OCI-LY3 (cell line): ENCODE measurements around the gene NAB2.

Experiments
- H2AFZ ChIP-seq: fragments of 200-600, 300-600 bp; shearing (Covaris generic); 2 replicates; pipeline ENCODE4 v1.6.0; 2014; ENCODE audit warnings: antibody characterized with exemption, low read depth, low read length
- H3K27ac ChIP-seq: fragments of 200-600, 300-600 bp; sonication (generic); 2 replicates; pipeline ENCODE4 v1.5.1; 2014; ENCODE audit warnings: mild to moderate bottlenecking, low read length, moderate library complexity, mixed read lengths
- H3K27me3 ChIP-seq: fragments of 200-600, 300-600 bp; sonication (generic); 2 replicates; pipeline ENCODE4 v1.6.1; 2014; ENCODE audit warnings: low read depth, low read length, mixed read lengths
- H3K36me3 ChIP-seq: fragments of 200-600, 300-600 bp; sonication (generic); replicated peaks from 2 replicates; pipeline ENCODE3; 2014; ENCODE audit warnings: low read depth, low read length, mixed read lengths
- H3K4me1 ChIP-seq: fragments of 300-600, 200-600 bp; sonication (generic); 2 replicates; pipeline ENCODE4 v1.6.1; 2014; ENCODE audit warnings: low read length, mixed read lengths
- H3K4me2 ChIP-seq: fragments of 200-600, 300-600 bp; sonication (generic); 2 replicates; pipeline ENCODE4 v1.6.1; 2014; ENCODE audit warnings: low read length, mixed read lengths
- H3K4me3 ChIP-seq: fragments of 300-600, 200-600 bp; sonication (generic); 2 replicates; pipeline ENCODE4 v1.5.1; 2014; ENCODE audit warnings: antibody characterized with exemption, mild to moderate bottlenecking, low read length, moderate library complexity
- H3K79me2 ChIP-seq: fragments of 300-600, 200-600 bp; shearing (Covaris generic); 2 replicates; pipeline ENCODE4 v1.6.1; 2014; ENCODE audit warnings: mild to moderate bottlenecking, low read length, mixed read lengths
- H3K9ac ChIP-seq: fragments of 300-600, 200-600 bp; shearing (Covaris generic); 2 replicates; pipeline ENCODE4 v1.6.0; 2014; ENCODE audit warnings: mild to moderate bottlenecking, low read length, moderate library complexity
- H3K9me3 ChIP-seq: fragments of 200-600, 300-600 bp; shearing (Covaris generic); 2 replicates; pipeline ENCODE4 v1.6.1; 2014; ENCODE audit warnings: low read length, mixed read lengths; ENCODE audit not compliant: insufficient read depth
- H4K20me1 ChIP-seq: fragments of 200-600, 300-600 bp; sonication (generic); 2 replicates; pipeline ENCODE4 v1.6.1; 2016; ENCODE audit warnings: low read length, mixed read lengths; ENCODE audit not compliant: insufficient read depth
- EZH2phosphoT487 ChIP-seq: fragments of 200-600 bp; shearing (Covaris generic); IDR thresholded peaks from 2 replicates; pipeline ENCODE4 v1.6.1; 2018; ENCODE audit warnings: antibody characterized with exemption, mixed run types, low read depth
- TF ChIP-seq, protein P1 (sequence below): fragments of 200-600, 300-600 bp; sonication (generic); IDR thresholded peaks from 2 replicates; pipeline ENCODE4 v1.5.1; 2014; ENCODE audit warnings: antibody characterized with exemption, low read length, low read depth

NAB2 gene

DNA sequence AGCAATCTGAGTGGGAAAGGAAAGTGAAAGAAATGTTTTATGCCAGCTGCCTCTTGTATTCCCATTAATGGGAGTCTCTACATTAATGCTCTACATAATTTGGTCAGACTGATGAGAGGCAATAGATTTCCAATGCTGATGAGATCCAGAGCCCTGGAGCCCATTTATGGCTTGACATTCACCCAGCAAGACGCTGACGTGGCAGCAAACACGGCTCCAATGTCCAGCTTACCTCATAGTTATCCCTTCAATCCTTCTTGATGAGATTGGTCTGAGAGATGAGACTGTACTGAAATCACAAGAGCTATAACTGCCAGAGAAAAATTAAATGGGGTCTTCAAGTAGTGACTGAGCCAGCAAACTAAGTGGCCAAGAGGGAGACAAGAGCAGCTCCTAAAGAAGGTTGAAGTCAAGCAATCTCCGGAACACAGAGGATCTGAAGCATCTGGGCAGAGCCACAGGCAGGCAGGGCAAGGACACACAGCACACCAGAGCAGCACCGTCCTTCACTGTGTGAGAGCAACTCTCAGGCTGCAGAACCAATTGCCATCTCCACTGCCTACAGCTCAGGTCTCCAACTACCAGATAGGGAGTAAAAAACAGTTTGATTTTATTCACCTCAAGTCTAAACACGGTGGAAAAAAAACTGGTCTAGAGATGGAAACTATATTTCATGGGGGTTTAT, 31.7 kb upstream of the NAB2 start:
- Histone ChIP-seq H3K9me3 (no peaks in the 10 kb centered on the region), H3K27me3 (no peaks in the 10 kb centered on the region)
- TF ChIP-seq, protein P1, sequence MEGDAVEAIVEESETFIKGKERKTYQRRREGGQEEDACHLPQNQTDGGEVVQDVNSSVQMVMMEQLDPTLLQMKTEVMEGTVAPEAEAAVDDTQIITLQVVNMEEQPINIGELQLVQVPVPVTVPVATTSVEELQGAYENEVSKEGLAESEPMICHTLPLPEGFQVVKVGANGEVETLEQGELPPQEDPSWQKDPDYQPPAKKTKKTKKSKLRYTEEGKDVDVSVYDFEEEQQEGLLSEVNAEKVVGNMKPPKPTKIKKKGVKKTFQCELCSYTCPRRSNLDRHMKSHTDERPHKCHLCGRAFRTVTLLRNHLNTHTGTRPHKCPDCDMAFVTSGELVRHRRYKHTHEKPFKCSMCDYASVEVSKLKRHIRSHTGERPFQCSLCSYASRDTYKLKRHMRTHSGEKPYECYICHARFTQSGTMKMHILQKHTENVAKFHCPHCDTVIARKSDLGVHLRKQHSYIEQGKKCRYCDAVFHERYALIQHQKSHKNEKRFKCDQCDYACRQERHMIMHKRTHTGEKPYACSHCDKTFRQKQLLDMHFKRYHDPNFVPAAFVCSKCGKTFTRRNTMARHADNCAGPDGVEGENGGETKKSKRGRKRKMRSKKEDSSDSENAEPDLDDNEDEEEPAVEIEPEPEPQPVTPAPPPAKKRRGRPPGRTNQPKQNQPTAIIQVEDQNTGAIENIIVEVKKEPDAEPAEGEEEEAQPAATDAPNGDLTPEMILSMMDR: no peak
- no peak for TF ChIP-seq EZH2phosphoT487

DNA sequence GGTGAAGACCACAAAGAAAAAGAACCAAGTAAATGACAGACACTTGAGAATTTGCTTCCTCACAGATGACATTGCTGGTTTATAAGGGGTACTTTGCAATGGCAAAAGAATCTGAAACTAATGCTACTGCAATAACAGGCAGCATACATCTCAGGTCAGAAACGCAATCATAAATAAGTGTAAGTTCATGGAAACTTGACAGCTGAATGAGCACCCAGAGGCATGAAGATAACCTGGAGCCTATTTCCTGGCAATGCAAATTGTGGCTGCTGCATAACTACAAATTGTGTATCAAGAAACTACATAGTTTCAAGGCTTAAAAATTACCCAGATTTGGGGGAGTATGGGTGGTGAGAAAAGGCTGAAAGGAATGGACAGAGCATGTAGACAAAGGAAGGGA, 30.5 kb upstream of the NAB2 start:
- Histone ChIP-seq H3K27me3 (no peaks in the 10 kb centered on the region), H3K79me2 (peaks cover 5% of the 10 kb centered on the region), H3K36me3 (peaks cover 66% of the 10 kb centered on the region)

More for the DNA sequence above, 31.7 kb upstream of the NAB2 start:
- H3K4me2 ChIP-seq: no peak overlapping the region
- H3K27ac ChIP-seq: no peak overlapping the region
- H3K4me3 ChIP-seq: no peak overlapping the region
- no peak overlapping the region for H3K9ac ChIP-seq
- H4K20me1 ChIP-seq: no peaks in the 10 kb centered on the region
- no peaks in the 10 kb centered on the region for H3K79me2 ChIP-seq
- peaks cover 62% of the 10 kb centered on the region for H3K36me3 ChIP-seq
- H2AFZ ChIP-seq: no peak overlapping the region
- peaks cover 9% of the 10 kb centered on the region for H3K4me1 ChIP-seq

DNA sequence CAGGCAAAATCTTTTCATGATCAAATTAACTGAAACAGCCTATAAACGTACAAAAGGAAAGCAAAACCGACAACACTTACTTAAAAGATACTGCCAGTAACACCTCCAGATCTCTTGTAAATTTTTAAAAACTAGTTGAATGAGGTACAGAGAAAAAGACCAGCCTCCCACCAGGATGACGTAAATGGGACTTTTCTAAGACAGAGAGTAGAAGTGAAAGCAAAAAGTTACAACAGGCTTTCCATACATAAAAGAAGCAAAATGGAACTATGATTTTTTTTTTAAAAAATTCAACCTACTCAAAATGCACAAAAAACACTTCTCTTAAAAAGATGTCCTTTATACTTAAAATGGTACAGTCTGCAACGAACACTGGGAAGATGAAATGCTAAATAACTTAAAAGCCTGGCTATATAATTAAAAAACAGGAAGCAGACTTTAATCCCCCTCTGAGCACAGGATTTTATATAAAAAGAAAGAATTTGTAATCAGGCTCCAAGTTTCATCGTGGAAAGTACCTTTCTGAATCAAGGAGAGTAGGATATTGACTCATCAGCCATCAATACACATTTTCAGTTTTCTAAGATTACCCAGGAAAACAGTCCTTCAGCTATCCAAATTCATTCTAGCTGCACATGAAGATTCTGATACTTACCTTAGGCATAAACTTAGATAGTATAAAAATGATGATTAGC, 24.8 kb upstream of the NAB2 start:
- Histone ChIP-seq H4K20me1 (no peaks in the 10 kb centered on the region), H3K9ac (peak overlapping the region; percentile 63), H2AFZ (no peak overlapping the region), H3K27ac (peak overlapping the region; percentile 95), H3K27me3 (no peaks in the 10 kb centered on the region), H3K36me3 (peaks cover 44% of the 10 kb centered on the region), H3K4me1 (peaks cover 36% of the 10 kb centered on the region), H3K9me3 (no peaks in the 10 kb centered on the region), H3K79me2 (peaks cover 9% of the 10 kb centered on the region), H3K4me3 (peak overlapping the region; percentile 64), H3K4me2 (peak overlapping the region; percentile 76)
- no peak for TF ChIP-seq EZH2phosphoT487
- TF ChIP-seq, protein P1: no peak

More for the DNA sequence above, 30.5 kb upstream of the NAB2 start:
- H3K4me2 ChIP-seq: no peak overlapping the region
- H3K4me3 ChIP-seq: no peak overlapping the region
- H3K9me3 ChIP-seq: no peaks in the 10 kb centered on the region
- H4K20me1 ChIP-seq: no peaks in the 10 kb centered on the region
- TF ChIP-seq, protein P1: no peak
- TF ChIP-seq EZH2phosphoT487: no peak
- H3K9ac ChIP-seq: no peak overlapping the region
- no peak overlapping the region; the same call in 1 of the 2 replicates for H3K27ac ChIP-seq
- H3K4me1 ChIP-seq: peaks cover 20% of the 10 kb centered on the region
- H2AFZ ChIP-seq: no peak overlapping the region

DNA sequence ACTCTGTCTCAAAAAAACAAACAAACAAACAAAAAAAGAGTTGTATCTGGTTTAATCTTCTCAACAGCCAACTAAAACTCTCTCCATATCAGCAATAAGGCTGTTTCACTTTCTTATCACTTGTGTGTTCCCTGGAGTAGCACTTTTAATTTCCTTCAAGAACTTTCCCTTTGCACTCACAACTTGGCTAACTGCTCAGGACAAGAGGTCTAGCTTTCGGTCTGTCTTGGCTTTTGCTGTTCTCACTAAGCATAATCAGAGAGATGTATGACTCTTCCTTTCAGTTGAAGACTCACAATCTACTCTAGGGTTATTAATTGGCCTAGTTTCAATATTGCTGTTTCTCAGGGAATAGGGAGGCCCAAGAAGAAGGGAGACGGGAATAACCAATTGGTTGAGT, 22.7 kb upstream of the NAB2 start:
- H3K27me3 ChIP-seq: no peaks in the 10 kb centered on the region
- no peak overlapping the region for H3K4me2 ChIP-seq
- H3K79me2 ChIP-seq: peaks cover 9% of the 10 kb centered on the region
- no peaks in the 10 kb centered on the region for H3K9me3 ChIP-seq
- H2AFZ ChIP-seq: no peak overlapping the region
- peaks cover 48% of the 10 kb centered on the region for H3K4me1 ChIP-seq
- H3K4me3 ChIP-seq: no peak overlapping the region
- peaks cover 41% of the 10 kb centered on the region for H3K36me3 ChIP-seq
- TF ChIP-seq EZH2phosphoT487: no peak
- TF ChIP-seq, protein P1: no peak
- no peak overlapping the region for H3K9ac ChIP-seq
- H3K27ac ChIP-seq: no peak overlapping the region
- no peaks in the 10 kb centered on the region for H4K20me1 ChIP-seq
